Measurements from ENCODE around the gene BSCL2.
"Not testable (repeated sequence)": the region's sequence is repeated elsewhere in the genome, so short reads cannot be mapped to it uniquely, and the experiment has no call there.

Gene BSCL2

GRCh38 chr11:62716816-62717215, 9.6 kb upstream of the BSCL2 start:
- no peak for DNase-seq

DNA sequence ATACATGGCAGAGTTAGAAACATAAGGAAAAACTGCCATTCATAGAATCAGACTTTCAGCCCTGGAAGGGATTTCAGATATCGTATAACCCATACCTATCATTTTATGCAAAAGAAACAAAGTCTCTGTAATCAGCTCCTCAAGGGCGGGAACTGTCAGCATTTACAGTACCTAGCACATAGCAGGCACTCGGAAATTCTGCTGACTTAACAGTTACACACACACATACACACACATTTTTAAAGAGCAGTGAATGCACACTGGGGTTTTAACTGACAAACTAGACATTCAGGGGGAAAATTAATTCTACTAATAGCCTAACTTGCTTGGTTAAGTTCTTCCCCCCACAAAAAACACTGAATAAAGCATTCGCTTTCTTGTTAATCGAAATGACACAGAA, 9.0 kb upstream of the BSCL2 start:
- DNase-seq = no peak

- no peak for DNase-seq
These were observed 8.2 kb upstream of the BSCL2 start for GRCh38 chr11:62715150-62716130.

GRCh38 chr11:62713343-62713742, 6.1 kb upstream of the BSCL2 start:
- DNase-seq = no peak

DNA sequence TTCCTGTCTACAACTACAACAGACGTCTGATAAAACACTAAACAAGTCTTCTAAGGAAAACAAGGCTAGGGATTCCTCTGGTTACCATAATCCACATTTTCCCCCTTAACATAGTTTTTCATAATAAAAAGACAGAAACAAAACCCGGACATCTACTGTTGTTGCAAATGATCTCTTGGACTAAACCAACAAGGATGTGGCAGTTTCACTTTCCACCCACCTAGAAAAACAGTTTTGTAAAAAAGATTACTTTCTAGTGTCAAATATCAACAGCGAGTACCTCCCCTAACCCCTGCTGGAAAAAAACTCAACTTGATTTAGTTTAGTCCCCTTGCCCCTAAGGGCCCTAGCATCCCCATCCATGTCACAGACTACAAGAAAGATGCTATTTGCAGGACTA, 5.6 kb upstream of the BSCL2 start:
- no peak for DNase-seq

GRCh38 chr11:62712276-62712812, 5.1 kb upstream of the BSCL2 start:
- DNase-seq = no peak

GRCh38 chr11:62710001-62710345, 2.7 kb upstream of the BSCL2 start:
- no peak for DNase-seq

GRCh38 chr11:62709247-62710000, 2.2 kb upstream of the BSCL2 start:
- DNase-seq = peak; percentile 98

DNA sequence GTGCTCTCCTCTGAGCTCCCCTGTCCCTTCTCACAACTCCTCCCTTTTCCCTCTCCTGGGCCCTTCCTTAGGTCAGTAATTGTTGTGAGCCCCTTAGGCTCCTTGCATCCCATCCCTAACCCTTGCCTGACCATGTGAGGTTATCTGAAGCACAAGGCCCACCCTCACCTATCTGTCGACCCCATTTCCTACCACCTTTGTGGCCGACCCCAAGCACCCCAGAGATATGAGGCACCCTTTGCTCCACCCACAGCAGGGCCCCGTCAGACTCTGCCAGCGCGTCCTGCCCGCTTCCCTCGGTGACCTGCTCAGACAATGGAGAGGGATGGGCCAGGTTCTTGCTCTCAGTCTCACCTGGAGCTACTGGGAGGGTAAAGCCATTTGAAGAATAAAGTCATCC, 1.6 kb upstream of the BSCL2 start:
- no peak for DNase-seq

DNA sequence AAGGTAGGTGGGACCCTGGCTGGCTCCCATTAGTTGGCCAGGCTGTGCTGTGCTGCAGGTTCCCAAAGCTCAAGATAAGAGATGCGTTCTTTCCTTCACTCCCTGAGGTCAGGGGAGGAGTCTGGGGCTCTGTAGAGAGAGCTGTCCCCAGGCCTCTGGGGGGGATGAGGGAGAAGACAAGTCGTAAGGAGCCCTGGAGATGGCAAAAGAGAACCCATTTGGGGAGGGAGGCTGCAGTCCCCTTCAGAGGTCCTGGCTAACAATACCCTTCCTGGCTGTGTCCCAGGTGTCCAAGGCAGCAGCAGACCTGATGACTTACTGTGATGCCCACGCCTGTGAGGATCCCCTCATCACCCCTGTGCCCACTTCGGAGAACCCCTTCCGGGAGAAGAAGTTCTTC, 1.2 kb upstream of the BSCL2 start:
- no peak for DNase-seq

- DNase-seq = no peak
These were observed 375 bp downstream of the BSCL2 start for GRCh38 chr11:62706850-62707247.

DNA sequence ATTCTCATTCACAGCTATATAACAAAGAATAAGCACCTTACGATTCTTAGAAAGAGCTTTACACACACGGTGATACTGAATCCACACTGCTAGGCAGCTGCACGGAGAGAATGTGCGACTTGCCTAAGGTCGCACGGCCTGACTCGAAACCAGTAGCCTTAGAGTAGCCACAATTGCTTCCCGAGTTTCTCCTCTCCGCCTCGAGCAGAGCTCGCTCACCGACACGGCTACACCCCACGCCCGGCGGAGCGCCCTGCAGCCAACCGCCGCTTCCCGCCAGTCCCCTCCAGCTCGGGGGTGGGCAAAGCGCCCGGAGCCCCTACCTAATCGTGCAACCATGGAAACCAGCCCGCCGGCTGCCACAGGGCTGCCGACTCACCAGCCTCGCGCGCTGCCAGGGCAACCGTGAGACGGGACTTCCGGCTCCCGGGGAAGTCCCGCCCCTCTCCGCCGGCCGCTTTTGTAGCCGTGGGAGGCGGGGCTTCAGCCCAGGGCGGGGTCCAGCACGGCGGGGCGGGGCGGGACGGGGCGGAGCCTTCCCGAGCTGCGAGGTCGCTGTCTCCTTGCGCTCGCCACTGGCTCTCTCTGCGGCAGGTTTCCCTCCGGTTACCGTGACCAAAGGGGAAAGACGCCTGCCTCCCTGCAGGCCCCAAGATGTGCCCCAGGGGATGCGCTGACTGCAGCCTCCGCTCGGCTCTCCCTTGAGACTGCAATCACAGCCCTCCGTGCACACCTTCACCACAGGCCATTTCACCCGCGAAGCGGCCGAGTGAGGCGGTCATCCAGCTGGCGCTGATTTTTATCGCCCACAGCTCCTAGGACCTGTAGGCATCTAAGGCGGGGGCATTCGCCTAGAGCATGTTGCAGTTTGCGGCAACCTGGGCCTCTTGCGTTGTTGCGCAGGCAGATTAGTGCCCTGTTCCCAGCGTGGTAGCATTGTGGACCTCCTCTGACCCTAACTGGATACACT, 1.1 kb downstream of the BSCL2 start:
- DNase-seq = peak; percentile 96

GRCh38 chr11:62705413-62705812, 1.8 kb downstream of the BSCL2 start:
- no peak for DNase-seq

- DNase-seq = not testable (repeated sequence)
These were observed 3.3 kb downstream of the BSCL2 start for GRCh38 chr11:62703921-62704320.

GRCh38 chr11:62702246-62702645, 5.0 kb downstream of the BSCL2 start:
- no peak for DNase-seq

DNA sequence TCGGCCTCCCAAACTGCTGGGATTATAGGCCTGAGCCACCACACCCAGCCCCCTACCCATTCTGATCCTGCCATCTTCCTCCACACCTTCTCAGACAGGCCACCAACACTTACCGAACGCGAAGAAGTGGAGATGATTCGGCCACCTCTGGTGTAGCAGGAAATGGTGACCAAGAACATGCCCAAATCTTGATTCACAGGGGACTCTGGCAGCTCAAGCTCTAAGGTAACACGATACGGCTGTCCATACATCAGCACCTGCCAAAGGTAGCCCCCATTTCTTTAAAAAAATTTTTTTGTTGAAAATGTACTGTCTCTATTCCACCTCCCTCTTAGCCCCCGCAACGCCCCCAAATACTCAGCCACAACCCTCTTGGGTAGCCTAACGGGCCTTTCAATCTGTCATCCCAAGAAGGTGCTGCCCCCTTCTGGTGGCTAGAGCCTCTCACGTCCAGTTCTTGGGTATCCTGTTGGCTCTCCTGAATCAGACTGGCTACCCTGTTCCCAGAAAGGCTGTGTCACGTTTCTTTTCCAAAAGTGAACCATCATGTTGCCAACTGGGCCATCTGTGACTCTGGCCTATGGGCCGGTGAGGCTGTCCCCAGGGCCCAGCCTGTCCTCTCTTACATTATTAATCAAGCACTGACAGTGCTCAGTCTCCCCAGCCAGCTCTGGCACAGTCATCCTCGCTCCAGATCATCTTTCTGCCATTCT, 12.6 kb downstream of the BSCL2 start:
- DNase-seq = peak; percentile 59

DNA sequence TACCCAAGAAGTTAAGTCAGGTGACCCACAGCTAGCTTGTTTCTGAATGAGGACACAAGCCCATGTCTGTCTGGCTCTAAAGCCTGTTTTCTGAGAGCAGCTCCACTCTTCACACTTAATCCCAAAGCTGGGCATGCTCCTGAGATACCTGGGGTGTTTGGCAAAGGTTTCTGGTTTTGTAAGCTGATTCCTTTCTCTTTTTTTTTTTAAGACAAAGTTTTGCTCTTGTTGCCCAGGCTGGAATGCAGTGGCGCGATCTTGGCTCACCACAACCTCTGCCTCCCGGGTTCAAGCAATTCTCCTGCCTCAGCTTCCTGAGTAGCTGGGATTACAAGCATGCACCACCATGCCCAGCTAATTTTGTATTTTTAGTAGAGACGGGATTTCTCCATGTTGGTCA, 13.6 kb downstream of the BSCL2 start:
- not testable (repeated sequence) for DNase-seq

- DNase-seq = no peak
These were observed 17.6 kb downstream of the BSCL2 start, which contains the start of gene LRRN4CL for GRCh38 chr11:62689421-62690183. LRRN4CL (minus strand) TSS chr11:62689530; CDS start chr11:62688508, 1,022 bp downstream.

DNA sequence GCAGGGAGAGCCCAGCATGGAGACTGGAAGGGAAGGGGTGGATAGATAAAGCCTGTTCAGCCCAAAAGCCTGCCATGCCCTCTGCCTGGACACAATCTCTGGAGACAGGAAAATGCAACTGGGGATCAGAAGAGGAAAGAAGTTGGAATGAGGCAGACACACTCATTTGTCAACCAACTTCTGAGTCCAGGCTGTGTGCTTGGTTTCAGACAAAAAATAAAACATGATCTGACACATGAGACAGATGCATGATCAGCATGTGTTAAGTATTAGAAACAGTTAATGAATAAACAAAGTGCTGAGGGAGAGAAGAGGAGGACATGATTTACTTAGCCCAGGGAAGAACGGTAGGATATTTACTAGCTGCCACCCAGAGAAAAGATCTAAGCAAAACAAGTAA, 18.7 kb downstream of the BSCL2 start:
- no peak for DNase-seq

GRCh38 chr11:62687508-62688396, 19.5 kb downstream of the BSCL2 start:
- no peak for DNase-seq

Data from midbrain (tissue), 1 donor.